ENCODE data around the gene PDE11A.

The PDE11A gene

GRCh38 chr2:177669625-177670330 is 402.8 kb downstream of the PDE11A start:
- no peak for DNase-seq (ENCODE audit: low read depth in 2 of 2)

GRCh38 chr2:177669201-177669600 is 403.4 kb downstream of the PDE11A start:
- no peak for DNase-seq (ENCODE audit: low read depth in 2 of 2)

GRCh38 chr2:177668617-177669016 is 404.0 kb downstream of the PDE11A start:
- no peak for DNase-seq (ENCODE audit: low read depth in 2 of 2)

GRCh38 chr2:177667626-177668025 is 405.0 kb downstream of the PDE11A start:
- no peak for DNase-seq (ENCODE audit: low read depth in 2 of 2)

- no peak for DNase-seq (ENCODE audit: low read depth in 2 of 2)
Observed at GRCh38 chr2:177666408-177666807, 406.2 kb downstream of the PDE11A start.

DNA sequence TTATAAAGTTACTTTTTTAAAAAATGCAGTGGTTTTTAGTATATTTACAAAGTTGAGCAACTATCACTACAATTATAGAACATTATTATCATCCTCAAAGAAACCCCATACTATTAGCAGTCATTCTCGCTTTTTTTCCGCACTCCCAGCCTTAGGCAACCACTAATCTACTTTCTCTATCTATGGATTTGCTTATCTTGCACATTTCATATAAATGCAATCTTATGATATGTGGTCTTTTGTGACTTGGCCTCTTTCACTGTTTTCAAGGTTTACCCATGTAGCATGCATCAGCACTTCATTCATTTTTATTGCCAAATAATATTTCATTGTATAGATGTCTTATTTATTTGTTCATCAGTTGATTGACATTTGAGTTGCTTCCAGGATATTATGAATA is 406.6 kb downstream of the PDE11A start:
- DNase-seq (ENCODE audit: low read depth in 2 of 2): no peak

GRCh38 chr2:177665328-177665727 is 407.2 kb downstream of the PDE11A start:
- DNase-seq (ENCODE audit: low read depth in 2 of 2): no peak

DNA sequence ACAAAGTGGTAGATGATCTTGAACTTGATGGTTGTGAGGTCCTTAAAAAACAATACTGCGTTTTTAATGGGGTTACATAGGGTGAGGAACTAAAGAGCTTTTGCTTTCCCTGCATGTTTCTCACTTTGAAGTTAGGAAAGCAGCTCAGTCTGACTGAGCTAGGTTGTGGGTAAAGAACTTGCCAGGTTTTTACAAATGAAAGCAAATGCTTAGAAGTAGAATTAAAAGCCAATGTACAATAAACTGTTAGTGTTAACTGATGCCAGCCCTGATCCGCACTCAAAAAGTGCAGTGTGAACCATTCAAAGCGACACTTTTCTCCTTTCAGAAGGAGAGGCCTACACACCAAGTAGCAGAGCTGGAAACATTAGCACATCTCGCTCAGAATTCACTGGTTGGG is 409.7 kb downstream of the PDE11A start:
- DNase-seq (ENCODE audit: low read depth in 2 of 2): no peak

- DNase-seq (ENCODE audit: low read depth in 2 of 2): no peak
Observed at GRCh38 chr2:177660742-177661141, 411.8 kb downstream of the PDE11A start.

DNA sequence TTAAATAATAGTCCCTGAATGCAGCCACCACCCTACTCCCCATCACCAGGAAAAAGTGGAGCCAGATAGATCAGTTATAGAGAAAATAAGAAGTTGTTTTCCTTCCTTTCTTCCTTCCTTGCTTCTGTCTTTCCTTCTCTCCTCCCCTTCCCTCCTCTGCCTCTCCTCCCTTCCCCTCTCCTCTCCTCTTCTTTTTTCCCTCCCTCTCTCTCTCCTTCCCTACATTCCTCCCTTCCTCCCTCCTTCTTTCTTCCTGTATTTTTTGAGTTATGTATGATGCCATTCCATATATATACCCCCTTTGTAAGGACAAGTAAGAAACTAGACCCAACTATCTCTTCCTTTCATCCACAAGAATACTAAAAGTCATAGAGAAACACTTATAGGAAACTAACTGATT is 414.3 kb downstream of the PDE11A start:
- no peak for DNase-seq (ENCODE audit: low read depth in 2 of 2)

DNA sequence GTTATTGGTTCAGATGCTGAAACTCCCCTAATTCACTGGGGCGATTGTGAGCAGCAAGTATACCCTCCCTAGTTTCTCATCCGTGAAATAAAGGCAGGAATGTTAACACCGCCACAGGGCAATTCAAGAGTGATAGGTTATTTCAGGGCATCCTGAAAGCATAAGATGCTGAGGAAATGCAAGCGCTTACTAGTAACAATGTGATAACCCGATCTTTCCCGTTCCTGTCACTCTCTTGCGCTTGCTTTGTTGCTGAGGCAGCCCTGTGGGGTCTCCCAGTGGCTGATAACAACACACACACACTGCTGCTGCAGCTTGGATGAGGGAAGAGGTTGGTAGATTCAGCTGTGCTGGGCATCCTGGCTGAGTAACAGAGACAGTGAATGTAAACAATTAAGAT is 420.7 kb downstream of the PDE11A start:
- no peak for DNase-seq (ENCODE audit: low read depth in 2 of 2)

GRCh38 chr2:177649568-177650518 is 422.7 kb downstream of the PDE11A start:
- DNase-seq (ENCODE audit: low read depth in 2 of 2): no peak

DNA sequence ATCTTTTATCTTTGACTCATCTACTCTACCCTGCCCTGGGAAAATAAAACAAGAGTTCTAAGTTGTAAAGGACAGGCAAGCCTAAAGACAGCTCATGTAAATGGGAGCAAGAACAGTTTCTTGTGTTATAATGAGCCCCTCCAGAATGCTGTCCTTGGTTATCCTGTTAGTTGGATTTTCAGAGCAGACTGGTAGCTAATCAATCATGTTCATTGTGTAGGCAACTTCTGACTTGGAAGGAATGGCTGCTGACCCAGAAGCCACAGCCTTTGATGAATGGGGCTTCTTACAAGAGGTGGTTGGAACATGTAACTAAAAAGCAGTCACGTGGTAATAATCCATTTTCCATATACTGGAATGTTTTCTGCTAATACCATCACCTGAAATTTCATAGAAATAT is 425.8 kb downstream of the PDE11A start:
- no peak for DNase-seq (ENCODE audit: low read depth in 2 of 2)

DNA sequence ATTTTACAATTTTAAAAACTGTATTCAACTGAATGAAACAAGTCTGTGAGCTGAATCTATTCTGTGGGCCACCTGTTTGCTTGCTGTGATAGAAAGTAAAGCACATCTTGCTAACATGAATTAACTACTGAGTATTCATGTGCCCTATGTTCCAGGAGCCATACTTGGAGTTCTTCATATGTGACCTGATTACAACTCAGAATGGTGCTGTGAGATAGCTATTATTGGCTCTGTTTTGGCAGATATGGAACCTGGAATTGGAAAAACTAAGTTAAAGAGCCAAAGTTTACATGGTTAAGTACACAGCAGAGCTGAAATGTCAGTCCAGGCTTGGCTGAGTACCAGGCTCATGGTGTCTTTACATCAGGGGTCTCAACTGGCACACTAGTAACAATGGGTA is 426.3 kb downstream of the PDE11A start:
- DNase-seq (ENCODE audit: low read depth in 2 of 2): no peak

- DNase-seq (ENCODE audit: low read depth in 2 of 2): no peak
Observed at GRCh38 chr2:177641331-177641730, 431.2 kb downstream of the PDE11A start.

- no peak for DNase-seq (ENCODE audit: low read depth in 2 of 2)
Observed at GRCh38 chr2:177640423-177640822, 432.2 kb downstream of the PDE11A start.

GRCh38 chr2:177639262-177639914 is 433.2 kb downstream of the PDE11A start:
- no peak for DNase-seq (ENCODE audit: low read depth in 2 of 2)

- DNase-seq (ENCODE audit: low read depth in 2 of 2): no peak
Observed at GRCh38 chr2:177638507-177638906, 434.1 kb downstream of the PDE11A start.

GRCh38 chr2:177636672-177637071 is 435.9 kb downstream of the PDE11A start:
- DNase-seq (ENCODE audit: low read depth in 2 of 2): no peak

- DNase-seq (ENCODE audit: low read depth in 2 of 2): no peak
Observed at GRCh38 chr2:177635696-177636095, 436.9 kb downstream of the PDE11A start.

DNA sequence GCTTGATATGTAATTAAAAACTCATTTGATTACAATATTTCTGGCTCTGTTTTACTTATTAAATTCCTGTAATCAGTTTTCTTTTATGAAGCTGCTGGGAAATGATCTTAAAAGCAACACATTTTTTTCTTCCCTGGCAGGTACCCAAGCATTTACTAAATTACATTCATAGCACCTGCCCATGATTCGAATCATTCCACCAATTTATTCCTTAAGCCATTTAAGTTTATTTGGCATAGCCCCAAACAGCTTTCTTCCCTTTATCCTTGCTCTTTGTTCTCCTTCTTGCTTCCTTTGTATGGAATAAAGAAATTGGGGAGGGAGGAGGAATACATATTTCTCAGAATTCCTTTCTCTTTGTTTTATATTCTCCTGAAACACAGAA is 438.7 kb downstream of the PDE11A start:
- DNase-seq (ENCODE audit: low read depth in 2 of 2): no peak

DNA sequence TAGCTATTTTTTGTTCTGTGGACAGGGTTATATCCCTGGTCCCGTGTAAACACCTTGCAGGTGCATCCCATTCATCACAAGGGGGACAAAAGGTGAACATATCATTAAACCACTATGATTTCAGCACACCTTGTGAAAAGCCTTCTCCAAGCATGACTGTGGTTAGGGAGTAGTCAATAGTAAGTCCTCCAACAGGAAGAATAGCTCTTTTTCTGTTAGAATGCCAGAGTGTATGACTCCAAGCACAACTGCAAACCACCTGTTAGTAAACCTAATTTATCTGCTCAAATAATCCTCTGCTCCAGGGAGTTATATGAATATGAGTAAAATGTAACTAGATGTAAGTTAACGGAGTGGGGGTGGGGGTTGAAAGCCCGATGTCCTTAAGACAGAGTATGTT is 439.5 kb downstream of the PDE11A start:
- DNase-seq (ENCODE audit: low read depth in 2 of 2): no peak

DNA sequence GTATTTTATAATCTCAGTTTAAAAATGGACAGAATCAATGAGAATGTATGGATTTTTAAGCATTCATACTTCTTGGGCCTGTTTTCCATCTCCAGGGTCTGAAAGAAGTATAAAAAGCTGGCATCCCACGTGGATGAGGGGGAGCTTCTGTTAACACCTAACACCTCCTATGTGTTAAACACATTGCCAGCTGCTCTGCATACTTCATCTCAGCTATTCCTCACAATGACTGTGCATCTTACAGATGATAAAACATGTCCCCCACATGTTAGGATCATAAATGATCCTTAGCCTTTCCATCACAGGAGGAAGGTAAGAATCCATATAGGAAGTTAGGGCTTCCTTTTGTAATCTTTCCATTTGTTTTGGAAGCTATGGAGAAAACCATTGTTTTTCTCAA is 440.9 kb downstream of the PDE11A start:
- no peak for DNase-seq (ENCODE audit: low read depth in 2 of 2)

All from stimulated activated CD8-positive, alpha-beta memory T cell treated with anti-CD3 and anti-CD28 coated beads, Interleukin-15, amount 100 ng/mL, for 48 hours (primary cell).